Inflammatory macrophage (primary cell): Measurements from ENCODE around the gene LUC7L.
"Not testable (repeated sequence)": the region's sequence is repeated elsewhere in the genome, so short reads cannot be mapped to it uniquely, and the experiment has no call there.

Source experiments
- DNase-seq, 2 donors: peaks; one replicate each; pipeline ENCODE4 v3.0.0-alpha.2; 2020 to 2022

LUC7L gene

DNA sequence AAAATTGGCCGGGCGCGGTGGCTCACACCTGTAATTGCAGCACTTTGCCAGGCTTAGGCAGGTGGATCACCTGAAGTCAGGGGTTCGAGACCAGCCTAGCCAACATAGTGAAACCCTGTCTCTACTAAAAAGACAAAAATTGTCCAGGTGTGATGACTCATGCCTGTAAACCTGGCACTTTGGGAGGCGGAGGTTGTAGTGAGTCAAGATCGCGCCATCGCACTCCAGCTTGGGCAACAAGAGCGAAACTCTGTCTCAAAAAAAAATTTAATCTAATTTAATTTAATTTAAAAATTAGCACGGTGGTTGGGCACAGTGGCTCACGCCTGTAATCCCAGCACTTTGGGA is 50.6 kb downstream of the LUC7L start:
- DNase-seq = no peak

DNA sequence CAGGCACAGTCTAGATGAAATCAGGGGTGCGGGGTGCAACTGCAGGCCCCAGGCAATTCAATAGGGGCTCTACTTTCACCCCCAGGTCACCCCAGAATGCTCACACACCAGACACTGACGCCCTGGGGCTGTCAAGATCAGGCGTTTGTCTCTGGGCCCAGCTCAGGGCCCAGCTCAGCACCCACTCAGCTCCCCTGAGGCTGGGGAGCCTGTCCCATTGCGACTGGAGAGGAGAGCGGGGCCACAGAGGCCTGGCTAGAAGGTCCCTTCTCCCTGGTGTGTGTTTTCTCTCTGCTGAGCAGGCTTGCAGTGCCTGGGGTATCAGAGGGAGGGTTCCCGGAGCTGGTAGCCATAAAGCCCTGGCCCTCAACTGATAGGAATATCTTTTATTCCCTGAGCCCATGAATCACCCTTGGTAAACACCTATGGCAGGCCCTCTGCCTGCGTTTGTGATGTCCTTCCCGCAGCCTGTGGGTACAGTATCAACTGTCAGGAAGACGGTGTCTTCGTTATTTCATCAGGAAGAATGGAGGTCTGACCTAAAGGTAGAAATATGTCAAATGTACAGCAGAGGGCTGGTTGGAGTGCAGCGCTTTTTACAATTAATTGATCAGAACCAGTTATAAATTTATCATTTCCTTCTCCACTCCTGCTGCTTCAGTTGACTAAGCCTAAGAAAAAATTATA is 51.1 kb downstream of the LUC7L start:
- DNase-seq = no peak

DNA sequence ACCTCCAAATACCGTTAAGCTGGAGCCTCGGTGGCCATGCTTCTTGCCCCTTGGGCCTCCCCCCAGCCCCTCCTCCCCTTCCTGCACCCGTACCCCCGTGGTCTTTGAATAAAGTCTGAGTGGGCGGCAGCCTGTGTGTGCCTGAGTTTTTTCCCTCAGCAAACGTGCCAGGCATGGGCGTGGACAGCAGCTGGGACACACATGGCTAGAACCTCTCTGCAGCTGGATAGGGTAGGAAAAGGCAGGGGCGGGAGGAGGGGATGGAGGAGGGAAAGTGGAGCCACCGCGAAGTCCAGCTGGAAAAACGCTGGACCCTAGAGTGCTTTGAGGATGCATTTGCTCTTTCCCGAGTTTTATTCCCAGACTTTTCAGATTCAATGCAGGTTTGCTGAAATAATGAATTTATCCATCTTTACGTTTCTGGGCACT is 51.8 kb downstream of the LUC7L start:
- no peak for DNase-seq

DNA sequence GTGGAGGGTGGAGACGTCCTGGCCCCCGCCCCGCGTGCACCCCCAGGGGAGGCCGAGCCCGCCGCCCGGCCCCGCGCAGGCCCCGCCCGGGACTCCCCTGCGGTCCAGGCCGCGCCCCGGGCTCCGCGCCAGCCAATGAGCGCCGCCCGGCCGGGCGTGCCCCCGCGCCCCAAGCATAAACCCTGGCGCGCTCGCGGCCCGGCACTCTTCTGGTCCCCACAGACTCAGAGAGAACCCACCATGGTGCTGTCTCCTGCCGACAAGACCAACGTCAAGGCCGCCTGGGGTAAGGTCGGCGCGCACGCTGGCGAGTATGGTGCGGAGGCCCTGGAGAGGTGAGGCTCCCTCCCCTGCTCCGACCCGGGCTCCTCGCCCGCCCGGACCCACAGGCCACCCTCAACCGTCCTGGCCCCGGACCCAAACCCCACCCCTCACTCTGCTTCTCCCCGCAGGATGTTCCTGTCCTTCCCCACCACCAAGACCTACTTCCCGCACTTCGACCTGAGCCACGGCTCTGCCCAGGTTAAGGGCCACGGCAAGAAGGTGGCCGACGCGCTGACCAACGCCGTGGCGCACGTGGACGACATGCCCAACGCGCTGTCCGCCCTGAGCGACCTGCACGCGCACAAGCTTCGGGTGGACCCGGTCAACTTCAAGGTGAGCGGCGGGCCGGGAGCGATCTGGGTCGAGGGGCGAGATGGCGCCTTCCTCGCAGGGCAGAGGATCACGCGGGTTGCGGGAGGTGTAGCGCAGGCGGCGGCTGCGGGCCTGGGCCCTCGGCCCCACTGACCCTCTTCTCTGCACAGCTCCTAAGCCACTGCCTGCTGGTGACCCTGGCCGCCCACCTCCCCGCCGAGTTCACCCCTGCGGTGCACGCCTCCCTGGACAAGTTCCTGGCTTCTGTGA is 52.5 kb downstream of the LUC7L start, which contains the start of gene HBA1:
TSS of gene HBA1 (plus strand) at position 204 of the 906 bp plus-strand sequence. CDS start at position 241, 37 bp downstream.
- DNase-seq = not testable (repeated sequence)

DNA sequence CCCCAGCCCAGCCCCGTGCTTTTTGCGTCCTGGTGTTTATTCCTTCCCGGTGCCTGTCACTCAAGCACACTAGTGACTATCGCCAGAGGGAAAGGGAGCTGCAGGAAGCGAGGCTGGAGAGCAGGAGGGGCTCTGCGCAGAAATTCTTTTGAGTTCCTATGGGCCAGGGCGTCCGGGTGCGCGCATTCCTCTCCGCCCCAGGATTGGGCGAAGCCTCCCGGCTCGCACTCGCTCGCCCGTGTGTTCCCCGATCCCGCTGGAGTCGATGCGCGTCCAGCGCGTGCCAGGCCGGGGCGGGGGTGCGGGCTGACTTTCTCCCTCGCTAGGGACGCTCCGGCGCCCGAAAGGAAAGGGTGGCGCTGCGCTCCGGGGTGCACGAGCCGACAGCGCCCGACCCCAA is 53.2 kb downstream of the LUC7L start:
- not testable (repeated sequence) for DNase-seq

DNA sequence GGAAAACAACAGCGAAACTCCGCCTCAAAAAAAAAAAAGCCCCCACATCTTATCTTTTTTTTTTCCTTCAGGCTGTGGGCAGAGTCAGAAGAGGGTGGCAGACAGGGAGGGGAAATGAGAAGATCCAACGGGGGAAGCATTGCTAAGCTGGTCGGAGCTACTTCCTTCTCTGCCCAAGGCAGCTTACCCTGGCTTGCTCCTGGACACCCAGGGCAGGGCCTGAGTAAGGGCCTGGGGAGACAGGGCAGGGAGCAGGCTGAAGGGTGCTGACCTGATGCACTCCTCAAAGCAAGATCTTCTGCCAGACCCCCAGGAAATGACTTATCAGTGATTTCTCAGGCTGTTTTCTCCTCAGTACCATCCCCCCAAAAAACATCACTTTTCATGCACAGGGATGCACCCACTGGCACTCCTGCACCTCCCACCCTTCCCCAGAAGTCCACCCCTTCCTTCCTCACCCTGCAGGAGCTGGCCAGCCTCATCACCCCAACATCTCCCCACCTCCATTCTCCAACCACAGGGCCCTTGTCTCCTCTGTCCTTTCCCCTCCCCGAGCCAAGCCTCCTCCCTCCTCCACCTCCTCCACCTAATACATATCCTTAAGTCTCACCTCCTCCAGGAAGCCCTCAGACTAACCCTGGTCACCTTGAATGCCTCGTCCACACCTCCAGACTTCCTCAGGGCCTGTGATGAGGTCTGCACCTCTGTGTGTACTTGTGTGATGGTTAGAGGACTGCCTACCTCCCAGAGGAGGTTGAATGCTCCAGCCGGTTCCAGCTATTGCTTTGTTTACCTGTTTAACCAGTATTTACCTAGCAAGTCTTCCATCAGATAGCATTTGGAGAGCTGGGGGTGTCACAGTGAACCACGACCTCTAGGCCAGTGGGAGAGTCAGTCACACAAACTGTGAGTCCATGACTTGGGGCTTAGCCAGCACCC is 54.0 kb downstream of the LUC7L start:
- peak in 1 of 2 donors; percentile 32 for DNase-seq

DNA sequence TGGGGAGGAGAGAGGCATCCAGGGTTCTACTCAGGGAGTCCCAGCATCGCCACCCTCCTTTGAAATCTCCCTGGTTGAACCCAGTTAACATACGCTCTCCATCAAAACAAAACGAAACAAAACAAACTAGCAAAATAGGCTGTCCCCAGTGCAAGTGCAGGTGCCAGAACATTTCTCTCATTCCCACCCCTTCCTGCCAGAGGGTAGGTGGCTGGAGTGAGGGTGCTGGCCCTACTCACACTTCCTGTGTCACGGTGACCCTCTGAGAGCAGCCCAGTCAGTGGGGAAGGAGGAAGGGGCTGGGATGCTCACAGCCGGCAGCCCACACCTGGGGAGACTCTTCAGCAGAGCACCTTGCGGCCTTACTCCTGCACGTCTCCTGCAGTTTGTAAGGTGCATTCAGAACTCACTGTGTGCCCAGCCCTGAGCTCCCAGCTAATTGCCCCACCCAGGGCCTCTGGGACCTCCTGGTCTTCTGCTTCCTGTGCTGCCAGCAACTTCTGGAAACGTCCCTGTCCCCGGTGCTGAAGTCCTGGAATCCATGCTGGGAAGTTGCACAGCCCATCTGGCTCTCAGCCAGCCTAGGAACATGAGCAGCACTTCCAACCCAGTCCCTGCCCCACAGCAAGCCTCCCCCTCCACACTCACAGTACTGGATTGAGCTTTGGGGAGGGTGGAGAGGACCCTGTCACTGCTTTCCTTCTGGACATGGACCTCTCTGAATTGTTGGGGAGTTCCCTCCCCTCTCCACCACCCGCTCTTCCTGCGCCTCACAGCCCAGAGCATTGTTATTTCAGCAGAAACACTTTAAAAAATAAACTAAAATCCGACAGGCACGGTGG is 55.1 kb downstream of the LUC7L start:
- DNase-seq = not testable (repeated sequence)

DNA sequence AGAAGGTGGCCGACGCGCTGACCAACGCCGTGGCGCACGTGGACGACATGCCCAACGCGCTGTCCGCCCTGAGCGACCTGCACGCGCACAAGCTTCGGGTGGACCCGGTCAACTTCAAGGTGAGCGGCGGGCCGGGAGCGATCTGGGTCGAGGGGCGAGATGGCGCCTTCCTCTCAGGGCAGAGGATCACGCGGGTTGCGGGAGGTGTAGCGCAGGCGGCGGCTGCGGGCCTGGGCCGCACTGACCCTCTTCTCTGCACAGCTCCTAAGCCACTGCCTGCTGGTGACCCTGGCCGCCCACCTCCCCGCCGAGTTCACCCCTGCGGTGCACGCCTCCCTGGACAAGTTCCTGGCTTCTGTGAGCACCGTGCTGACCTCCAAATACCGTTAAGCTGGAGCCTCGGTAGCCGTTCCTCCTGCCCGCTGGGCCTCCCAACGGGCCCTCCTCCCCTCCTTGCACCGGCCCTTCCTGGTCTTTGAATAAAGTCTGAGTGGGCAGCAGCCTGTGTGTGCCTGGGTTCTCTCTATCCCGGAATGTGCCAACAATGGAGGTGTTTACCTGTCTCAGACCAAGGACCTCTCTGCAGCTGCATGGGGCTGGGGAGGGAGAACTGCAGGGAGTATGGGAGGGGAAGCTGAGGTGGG is 55.9 kb downstream of the LUC7L start:
- DNase-seq = not testable (repeated sequence)

DNA sequence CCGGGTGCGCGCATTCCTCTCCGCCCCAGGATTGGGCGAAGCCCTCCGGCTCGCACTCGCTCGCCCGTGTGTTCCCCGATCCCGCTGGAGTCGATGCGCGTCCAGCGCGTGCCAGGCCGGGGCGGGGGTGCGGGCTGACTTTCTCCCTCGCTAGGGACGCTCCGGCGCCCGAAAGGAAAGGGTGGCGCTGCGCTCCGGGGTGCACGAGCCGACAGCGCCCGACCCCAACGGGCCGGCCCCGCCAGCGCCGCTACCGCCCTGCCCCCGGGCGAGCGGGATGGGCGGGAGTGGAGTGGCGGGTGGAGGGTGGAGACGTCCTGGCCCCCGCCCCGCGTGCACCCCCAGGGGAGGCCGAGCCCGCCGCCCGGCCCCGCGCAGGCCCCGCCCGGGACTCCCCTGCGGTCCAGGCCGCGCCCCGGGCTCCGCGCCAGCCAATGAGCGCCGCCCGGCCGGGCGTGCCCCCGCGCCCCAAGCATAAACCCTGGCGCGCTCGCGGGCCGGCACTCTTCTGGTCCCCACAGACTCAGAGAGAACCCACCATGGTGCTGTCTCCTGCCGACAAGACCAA is 56.8 kb downstream of the LUC7L start, which contains the start of gene HBA2:
TSS of gene HBA2 (plus strand) at position 503 of the 568 bp plus-strand sequence. CDS start at position 540, 37 bp downstream.
- DNase-seq = not testable (repeated sequence)

DNA sequence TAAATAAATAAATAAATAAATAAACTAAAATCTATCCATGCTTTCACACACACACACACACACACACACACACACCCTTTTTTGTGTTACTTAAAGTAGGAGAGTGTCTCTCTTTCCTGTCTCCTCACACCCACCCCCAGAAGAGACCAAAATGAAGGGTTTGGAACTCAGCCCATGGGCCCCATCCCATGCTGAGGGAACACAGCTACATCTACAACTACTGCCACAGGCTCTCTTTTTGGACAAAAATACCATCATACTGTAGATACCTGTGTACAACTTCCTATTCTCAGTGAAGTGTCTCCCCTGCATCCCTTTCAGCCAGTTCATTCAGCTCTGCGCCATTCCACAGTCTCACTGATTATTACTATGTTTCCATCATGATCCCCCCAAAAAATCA is 58.5 kb downstream of the LUC7L start:
- DNase-seq = no peak

DNA sequence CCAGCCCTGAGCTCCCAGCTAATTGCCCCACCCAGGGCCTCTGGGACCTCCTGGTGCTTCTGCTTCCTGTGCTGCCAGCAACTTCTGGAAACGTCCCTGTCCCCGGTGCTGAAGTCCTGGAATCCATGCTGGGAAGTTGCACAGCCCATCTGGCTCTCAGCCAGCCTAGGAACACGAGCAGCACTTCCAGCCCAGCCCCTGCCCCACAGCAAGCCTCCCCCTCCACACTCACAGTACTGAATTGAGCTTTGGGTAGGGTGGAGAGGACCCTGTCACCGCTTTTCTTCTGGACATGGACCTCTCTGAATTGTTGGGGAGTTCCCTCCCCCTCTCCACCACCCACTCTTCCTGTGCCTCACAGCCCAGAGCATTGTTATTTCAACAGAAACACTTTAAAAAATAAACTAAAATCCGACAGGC is 59.2 kb downstream of the LUC7L start:
- DNase-seq = peak in 1 of 2 donors; percentile 23

DNA sequence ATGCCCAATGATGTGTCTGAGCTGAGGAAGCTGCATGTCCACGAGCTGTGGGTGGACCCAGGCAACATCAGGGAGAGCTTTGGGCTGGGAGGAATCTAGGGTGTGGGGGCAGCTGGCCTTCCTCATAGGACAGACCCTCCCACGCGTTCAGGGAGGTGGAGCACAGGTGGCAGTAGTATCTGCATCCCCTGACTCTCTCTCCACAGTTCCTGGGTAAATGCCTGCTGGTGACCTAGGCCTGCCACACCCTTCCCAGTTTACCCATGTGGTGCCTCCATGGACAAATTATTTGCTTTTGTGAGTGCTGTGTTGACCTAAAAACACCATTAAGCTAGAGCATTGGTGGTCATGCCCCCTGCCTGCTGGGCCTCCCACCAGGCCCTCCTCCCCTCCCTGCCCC is 60.2 kb downstream of the LUC7L start:
- no peak for DNase-seq

DNA sequence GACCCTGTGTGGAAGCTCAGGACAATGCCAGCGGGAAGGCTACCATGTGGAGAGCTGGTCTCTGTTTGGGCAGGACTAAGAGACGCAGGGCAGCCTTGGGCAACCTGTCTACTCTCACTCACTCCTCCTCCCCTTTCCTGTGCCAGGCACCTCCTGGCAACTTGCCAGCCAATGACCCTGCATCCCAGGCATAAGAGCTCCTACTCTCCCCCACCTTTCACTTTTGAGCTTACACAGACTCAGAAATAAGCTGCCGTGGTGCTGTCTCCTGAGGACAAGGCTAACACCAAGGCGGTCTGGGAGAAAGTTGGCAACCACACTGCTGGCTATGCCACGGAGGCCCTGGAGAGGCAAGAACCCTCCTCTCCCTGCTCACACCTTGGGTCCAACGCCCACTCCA is 60.8 kb downstream of the LUC7L start:
- DNase-seq = no peak

DNA sequence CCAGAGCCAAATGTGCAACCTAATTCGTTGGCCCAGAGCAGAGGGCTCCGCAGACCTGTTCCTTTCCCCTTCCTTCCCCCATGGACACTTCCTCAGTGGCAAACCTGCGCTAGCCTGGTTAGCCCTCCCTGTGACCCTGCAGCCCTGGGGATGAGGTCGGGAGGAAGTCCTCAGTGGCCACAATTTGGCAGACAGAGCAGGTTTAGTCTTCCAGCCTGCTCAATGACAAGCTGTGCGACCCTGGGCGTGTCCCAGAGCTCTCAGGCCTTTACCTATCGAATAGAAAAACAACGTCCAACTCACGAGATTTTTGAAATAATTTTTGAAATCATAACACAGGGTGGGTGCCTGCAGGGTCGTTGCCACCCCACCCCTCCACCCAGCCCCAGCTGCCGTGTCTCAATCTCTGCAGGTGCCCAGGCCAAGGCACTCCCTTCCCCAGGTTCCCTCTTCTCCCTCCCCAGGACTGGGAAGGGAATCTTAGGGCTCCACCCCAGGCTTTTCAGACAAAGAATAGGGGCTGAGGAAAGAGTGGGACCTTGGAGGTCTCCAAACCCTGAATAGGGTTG is 62.0 kb downstream of the LUC7L start:
- no peak for DNase-seq

DNA sequence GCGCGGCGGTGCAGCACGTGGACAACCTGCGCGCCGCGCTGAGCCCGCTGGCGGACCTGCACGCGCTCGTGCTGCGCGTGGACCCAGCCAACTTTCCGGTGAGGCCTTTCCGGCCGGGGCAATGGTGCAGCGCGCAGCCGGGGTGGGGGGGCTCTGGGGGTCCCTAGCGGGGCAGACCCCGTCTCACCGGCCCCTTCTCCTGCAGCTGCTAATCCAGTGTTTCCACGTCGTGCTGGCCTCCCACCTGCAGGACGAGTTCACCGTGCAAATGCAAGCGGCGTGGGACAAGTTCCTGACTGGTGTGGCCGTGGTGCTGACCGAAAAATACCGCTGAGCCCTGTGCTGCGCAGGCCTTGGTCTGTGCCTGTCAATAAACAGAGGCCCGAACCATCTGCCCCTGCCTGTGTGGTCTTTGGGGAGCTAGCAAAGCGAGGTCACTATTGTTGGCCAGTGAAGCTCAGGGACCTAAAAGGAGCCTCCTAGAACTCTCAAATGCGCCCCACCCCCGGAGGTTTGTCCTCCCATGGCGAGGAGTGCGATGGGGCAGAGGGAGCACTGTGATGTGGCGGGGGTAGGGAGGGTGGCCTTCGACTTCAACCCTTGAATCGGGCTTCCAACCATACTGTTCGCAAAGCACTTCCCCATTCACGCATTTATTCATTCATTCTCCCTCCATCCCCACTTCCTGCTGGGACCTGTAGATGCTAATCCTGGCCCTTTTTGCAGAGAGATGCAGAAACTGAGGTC is 62.7 kb downstream of the LUC7L start:
- DNase-seq = no peak

DNA sequence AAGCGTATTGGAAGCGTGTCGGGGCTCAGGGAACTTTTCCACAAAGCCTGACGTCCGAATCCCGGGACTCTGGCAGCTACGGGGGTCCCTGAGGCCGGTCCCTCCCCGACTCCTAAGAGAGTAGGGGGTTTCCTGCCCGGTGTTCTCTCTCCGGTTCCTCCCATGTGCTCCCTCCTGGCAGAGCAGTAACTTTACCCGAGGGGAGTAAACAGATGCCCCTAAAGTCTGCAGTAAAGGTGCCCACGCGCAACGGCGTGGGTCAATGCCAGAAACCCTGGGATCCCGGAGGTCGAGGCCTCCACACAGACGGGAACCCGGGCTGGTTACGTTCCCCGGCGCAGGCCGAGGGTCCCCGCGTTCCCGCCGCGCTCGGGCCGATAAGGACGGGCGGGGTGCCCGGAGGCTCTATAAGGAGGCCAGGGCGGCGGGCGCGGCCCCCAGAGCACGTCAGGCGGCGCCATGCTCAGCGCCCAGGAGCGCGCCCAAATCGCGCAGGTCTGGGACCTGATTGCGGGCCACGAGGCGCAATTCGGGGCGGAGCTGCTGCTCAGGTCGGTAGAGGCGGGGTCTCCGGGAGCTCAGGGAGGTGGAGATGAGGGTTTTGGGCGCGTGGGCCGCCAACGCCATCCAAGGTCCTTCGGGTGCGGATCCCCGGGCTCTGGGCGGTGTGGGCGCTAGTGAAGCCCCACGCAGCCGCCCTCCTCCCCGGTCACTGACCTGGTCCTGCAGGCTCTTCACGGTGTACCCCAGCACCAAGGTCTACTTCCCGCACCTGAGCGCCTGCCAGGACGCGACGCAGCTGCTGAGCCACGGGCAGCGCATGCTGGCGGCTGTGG is 63.5 kb downstream of the LUC7L start, which contains the start of gene HBM:
TSS of gene HBM (plus strand) at position 440 of the 836 bp plus-strand sequence. CDS start at position 460, 20 bp downstream.
- no peak for DNase-seq

DNA sequence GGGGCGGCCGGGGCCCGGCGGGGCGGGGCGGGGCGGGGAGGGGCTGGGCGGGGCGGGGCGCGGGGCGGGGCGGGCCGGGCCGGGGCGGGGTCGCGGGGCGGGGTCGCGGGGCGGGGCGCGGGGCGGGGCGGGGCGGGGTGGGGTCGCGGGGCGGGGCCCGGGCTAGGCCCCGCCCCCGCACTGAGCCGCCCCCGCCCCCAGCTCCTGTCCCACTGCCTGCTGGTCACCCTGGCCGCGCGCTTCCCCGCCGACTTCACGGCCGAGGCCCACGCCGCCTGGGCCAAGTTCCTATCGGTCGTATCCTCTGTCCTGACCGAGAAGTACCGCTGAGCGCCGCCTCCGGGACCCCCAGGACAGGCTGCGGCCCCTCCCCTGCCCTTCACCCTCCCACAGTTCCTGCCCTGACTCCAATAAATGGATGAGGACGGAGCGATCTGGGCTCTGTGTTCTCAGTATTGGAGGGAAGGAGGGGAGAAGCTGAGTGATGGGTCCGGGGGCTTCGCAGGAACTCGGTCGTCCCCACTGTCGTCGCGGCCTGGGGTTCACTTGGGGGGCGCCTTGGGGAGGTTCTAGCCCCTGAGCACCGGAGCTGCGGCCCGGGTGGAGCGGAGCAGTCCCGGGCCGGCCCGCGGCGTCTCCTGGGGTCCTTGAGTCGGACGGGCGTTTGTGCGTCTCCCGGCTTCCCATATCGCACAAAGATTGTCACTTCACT is 64.3 kb downstream of the LUC7L start:
- DNase-seq = no peak
